Sigmoid colon (tissue), 4 donors: ENCODE data around the gene ARHGAP15.

ENCODE experiments used
- EP300 ChIP-seq, 4 donors: sonication (generic); formaldehyde crosslinking; IDR thresholded peaks; one replicate each; pipeline ENCODE4 v1.6.1; 2017; ENCODE audit warnings: antibody characterized with exemption in 4 of 4
- POLR2A ChIP-seq, 2 donors: fragments of 450-650 bp; IDR thresholded peaks; one replicate each; pipeline ENCODE4 v1.6.1; 2016; ENCODE audit warnings: antibody characterized with exemption in 2 of 2, mild to moderate bottlenecking in 2 of 2, moderate library complexity in 2 of 2

DNA sequence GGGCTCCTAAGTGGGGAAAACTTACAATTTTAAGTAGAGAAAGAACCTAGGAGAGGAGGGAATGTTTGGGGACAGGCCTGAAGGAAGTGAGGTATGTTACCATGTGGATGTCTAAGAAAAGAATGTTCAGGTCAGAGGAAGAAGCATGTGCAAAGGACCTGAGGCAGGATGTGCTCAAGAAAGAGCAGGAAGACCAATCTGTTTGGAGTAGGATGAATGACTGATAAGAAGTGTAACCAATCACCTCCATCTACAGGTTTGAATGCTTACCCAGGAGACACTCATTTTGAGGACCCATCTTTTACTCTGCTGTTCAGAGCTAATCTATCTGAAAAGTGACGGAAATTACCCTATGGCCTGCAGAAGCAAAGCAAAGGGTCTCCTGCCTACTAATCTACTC lies 342.3 kb downstream of the ARHGAP15 start:
- TF ChIP-seq POLR2A (IDR thresholded peaks at IDR 0.05) (no peak), EP300 (IDR thresholded peaks at IDR 0.05) (no peak)
